Tibial nerve (tissue), 4 donors: ENCODE results near the gene TMED10. TPM values are rescaled to one million over a fixed set of nuclear protein-coding genes. Genes with fewer than 3 reads are reported as not detected.
"Not testable (repeated sequence)": the region's sequence is repeated elsewhere in the genome, so short reads cannot be mapped to it uniquely, and the experiment has no call there.

Source experiments
- DNase-seq, 2 donors: peaks; one replicate each; pipeline ENCODE4 v3.0.0-alpha.2; 2019; ENCODE audit warnings: low spot score in 2 of 2
- H3K27ac ChIP-seq, 4 donors: fragments of 200-600 bp; sonication (generic) in 3 of 4; one replicate each; pipeline ENCODE4 v1.5.1; 2017 to 2019; ENCODE audit warnings: mild to moderate bottlenecking in 1 of 4
- H3K27me3 ChIP-seq, 2 donors: fragments of 200-600 bp; sonication (generic) in 1 of 2; one replicate each; pipeline versions ENCODE4 v1.5.1 to v1.6.0; 2017 to 2019
- H3K36me3 ChIP-seq, 3 donors: fragments of 200-600 bp; sonication (generic); one replicate each; pipeline ENCODE4 v1.5.1; 2018 to 2019
- H3K4me1 ChIP-seq, 4 donors: fragments of 200-600 bp; sonication (generic) in 3 of 4; one replicate each; pipeline ENCODE4 v1.5.1; 2017 to 2019
- H3K4me3 ChIP-seq, 4 donors: fragments of 200-600 bp; sonication (generic) in 3 of 4; one replicate each; pipeline ENCODE4 v1.5.1; 2017 to 2019; ENCODE audit warnings: mild to moderate bottlenecking in 1 of 4, moderate library complexity in 1 of 4
- H3K9me3 ChIP-seq, 4 donors: fragments of 200-600 bp; sonication (generic) in 3 of 4; one replicate each; pipeline ENCODE4 v1.5.1; 2017 to 2019
- EP300 ChIP-seq, 2 donors: sonication (generic); formaldehyde crosslinking; IDR thresholded peaks; one replicate each; pipeline ENCODE4 v1.6.1; 2017; ENCODE audit warnings: antibody characterized with exemption in 2 of 2, mild to moderate bottlenecking in 1 of 2
- POLR2A ChIP-seq, 2 donors: fragments of 450-650 bp; IDR thresholded peaks; one replicate each; pipeline ENCODE4 v1.6.1; 2017; ENCODE audit warnings: antibody characterized with exemption in 2 of 2, mild to moderate bottlenecking in 2 of 2, moderate library complexity in 2 of 2
- WGBS, 2 donors: methylation state at CpG; one replicate each; pipeline ENCODE4 v1.1.5; 2018; 5-methylcytosine and 5-hydroxymethylcytosine counted together
- total RNA-seq, 4 donors: library from RNA; depleted of rRNA; stranded (reverse); fragments of >200 nt; gene quantifications; one replicate each; pipeline ENCODE4 v1.1.0, GENCODE V29; 2016
- TF ChIP-seq, protein P1 (sequence below), 5 experiments: fragments of 200-600 bp in 3 of 5; fragments of 450-650 bp in 2 of 5; sonication (generic) in 3 of 5; IDR thresholded peaks; one replicate each; pipeline ENCODE4 v1.5.1; 2016 to 2019; ENCODE audit warnings: antibody characterized with exemption in 5 of 5, mild to moderate bottlenecking in 3 of 5, moderate library complexity in 2 of 5

Gene TMED10
- total RNA-seq, 4 donors from 2014 or later = 262 to 296 (median 280) TPM

DNA sequence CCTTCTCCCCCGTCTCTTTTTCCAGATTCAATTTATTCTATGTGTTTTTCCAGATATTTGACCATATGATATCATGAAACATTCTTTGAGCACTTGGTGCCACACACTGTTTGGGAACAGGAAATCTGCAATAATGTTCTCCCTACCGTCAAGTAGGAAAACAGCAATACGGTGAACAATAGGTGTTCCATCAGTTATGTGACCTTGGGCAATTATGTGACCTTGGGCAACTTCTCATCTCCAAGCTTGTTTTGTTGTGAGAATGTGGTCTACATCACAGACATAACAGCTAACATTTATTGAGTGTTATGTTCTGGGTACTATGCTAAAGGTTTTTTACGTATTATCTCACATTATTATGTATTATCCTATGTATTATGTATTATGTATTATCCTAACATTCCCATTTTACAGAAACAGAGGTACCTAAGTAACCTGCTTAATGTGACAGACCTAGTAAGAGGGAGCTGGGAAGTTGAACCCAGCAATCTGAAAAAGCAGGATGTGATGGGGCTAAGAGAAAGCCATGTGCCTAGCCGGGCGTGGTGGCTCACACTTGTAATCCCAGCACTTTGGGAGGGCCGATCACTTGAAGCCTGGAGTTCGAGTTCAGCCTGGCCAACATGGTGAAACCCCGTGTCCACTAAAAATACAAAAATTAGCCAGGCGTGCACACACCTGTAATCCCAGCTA, 48.4 kb downstream of the TMED10 start:
- Histone ChIP-seq H3K9me3 (no peaks in the 10 kb centered on the region), H3K4me3 (peak overlapping the region in 3 of 4 donors; percentile 64 to 89 (median 72)), H3K4me1 (peaks cover 4 to 71% (median 17%) of the 10 kb centered on the region in 4 donors), H3K36me3 (peaks cover 0 to 15% (median 0%) of the 10 kb centered on the region in 3 donors), H3K27ac (peak overlapping the region in 3 of 4 donors; percentile 90 to 95 (median 95)), H3K27me3 (no peaks in the 10 kb centered on the region)
- WGBS, 2 donors = 65 to 71% methylated on average over 10 of the region's 10 CpGs
- TF ChIP-seq EP300 (IDR thresholded peaks at IDR 0.05) (no peak), POLR2A (IDR thresholded peaks at IDR 0.05) (no peak)
- TF ChIP-seq, protein P1, sequence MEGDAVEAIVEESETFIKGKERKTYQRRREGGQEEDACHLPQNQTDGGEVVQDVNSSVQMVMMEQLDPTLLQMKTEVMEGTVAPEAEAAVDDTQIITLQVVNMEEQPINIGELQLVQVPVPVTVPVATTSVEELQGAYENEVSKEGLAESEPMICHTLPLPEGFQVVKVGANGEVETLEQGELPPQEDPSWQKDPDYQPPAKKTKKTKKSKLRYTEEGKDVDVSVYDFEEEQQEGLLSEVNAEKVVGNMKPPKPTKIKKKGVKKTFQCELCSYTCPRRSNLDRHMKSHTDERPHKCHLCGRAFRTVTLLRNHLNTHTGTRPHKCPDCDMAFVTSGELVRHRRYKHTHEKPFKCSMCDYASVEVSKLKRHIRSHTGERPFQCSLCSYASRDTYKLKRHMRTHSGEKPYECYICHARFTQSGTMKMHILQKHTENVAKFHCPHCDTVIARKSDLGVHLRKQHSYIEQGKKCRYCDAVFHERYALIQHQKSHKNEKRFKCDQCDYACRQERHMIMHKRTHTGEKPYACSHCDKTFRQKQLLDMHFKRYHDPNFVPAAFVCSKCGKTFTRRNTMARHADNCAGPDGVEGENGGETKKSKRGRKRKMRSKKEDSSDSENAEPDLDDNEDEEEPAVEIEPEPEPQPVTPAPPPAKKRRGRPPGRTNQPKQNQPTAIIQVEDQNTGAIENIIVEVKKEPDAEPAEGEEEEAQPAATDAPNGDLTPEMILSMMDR (IDR thresholded peaks at IDR 0.05) = no peak
- no peak for DNase-seq

DNA sequence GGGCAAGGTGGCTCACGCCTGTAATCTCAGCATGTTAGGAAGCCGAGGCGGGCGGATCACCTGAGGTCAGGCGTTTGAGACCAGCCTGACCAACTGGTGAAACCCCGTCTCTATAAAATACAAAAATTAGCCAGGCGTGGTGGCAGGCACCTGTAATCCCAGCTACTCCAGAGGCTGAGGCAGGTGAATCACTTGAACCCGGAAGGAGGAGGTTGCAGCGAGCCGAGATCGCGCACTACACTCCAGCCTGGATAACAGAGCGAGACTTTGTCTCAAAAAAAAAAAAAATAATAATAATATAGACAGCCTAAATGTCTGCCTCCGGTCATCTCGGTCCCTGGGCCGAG, 49.0 kb downstream of the TMED10 start:
- 10 to 31% methylated on average over 15 to 16 of the region's 16 CpGs for WGBS, 2 donors
- Histone ChIP-seq H3K27ac (peak overlapping the region; percentile 82 to 95 (median 92)), H3K4me3 (peak overlapping the region; percentile 64 to 89 (median 74)), H3K4me1 (peaks cover 4 to 65% (median 17%) of the 10 kb centered on the region in 4 donors), H3K36me3 (peaks cover 0 to 14% (median 0%) of the 10 kb centered on the region in 3 donors)
- not testable (repeated sequence) for H3K9me3 ChIP-seq, H3K27me3 ChIP-seq, DNase-seq

DNA sequence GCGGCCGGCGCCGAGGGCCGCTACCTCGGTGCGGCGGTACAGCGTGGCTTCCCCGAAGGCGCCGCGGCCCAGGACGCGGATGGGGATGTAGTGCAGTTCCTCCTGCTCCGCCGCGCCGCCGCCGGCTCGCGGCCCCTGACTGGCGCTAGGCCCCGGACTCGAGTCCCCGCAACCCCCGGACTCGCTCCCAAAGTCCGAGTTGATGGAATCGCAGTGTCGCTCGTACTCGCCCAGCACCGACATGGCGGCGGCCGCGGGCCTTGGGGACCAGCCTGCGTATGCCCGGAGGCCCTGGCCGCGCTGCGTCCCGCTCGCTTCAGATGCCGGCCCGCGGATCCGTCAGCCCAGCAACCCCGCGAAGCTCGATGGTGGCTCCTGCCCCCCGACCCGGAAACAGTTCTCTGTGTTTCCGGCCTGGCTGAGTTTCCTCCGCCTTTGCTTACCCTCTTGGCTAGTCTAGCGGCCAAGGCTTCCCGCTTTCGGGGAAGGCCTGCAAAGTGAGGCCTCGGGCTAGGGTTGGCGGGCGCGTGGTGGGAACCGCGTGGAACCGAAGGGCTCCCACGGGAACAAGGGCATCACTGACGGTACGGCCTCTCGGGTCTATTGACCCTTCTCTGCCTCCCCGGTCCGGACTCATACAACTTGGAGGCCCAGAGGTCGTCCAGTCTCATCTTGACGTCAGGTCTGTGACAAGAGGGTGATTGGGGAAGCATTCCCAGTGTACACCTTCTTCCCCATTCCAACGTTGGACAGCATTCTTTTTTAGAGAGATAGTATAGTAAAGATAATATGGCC, 49.5 kb downstream of the TMED10 start, which contains the start of gene NEK9:
TSS of gene NEK9 (minus strand) at position 370 of the 795 bp plus-strand sequence. CDS start at position 243, 127 bp downstream.
- Histone ChIP-seq H3K4me3 (peak within 1 kb of the TSS; percentile 64 to 89 (median 74)), H3K4me1 (peaks cover 4 to 60% (median 17%) of the 10 kb centered on the region in 4 donors), H3K9me3 (no peaks in the 10 kb centered on the region), H3K27me3 (no peaks in the 10 kb centered on the region), H3K36me3 (peaks cover 0 to 17% (median 0%) of the 10 kb centered on the region in 3 donors), H3K27ac (peak within 1 kb of the TSS; percentile 82 to 95 (median 92))
- DNase-seq = peak; percentile 77 to 91
- 0% methylated on average over 55 to 66 of the region's 76 CpGs for WGBS, 2 donors
- TF ChIP-seq POLR2A (IDR thresholded peaks at IDR 0.05) = peak; percentile 76 to 80
- peak; percentile 57 to 95 for TF ChIP-seq EP300 (IDR thresholded peaks at IDR 0.05)
- TF ChIP-seq, protein P1 (IDR thresholded peaks at IDR 0.05) = peak in 2 of 5 experiments; percentile 15 to 30

DNA sequence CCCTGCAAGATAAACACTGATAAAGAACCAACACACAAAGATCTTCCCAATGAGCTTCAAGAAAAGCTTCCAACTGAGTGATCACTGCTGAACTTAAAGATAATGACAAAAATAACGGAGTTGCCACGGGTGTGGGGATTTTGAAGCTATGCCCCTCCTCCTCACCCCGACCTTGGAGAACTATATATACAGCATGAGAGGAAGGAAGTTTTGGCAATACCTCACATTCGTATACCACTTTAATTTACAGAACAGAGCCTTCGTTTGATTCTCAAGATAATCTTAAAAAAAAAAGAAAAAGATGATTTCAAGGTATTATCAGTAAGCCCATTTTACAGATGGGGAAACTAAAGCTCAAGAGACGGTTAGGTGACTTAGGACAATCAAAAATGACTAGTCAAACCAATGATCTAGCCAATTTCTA, 50.3 kb downstream of the TMED10 start:
- Histone ChIP-seq H3K27ac (peak overlapping the region; percentile 82 to 95 (median 92)), H3K4me3 (peak overlapping the region; percentile 64 to 89 (median 74)), H3K9me3 (no peaks in the 10 kb centered on the region), H3K27me3 (no peaks in the 10 kb centered on the region), H3K36me3 (peaks cover 0 to 24% (median 0%) of the 10 kb centered on the region in 3 donors), H3K4me1 (peaks cover 4 to 59% (median 17%) of the 10 kb centered on the region in 4 donors)
- WGBS, 2 donors = 3 to 5% methylated on average over 6 of the region's 6 CpGs
- DNase-seq = no peak
- no peak for TF ChIP-seq EP300 (IDR thresholded peaks at IDR 0.05)
- TF ChIP-seq POLR2A (IDR thresholded peaks at IDR 0.05) = no peak
- TF ChIP-seq, protein P1 (IDR thresholded peaks at IDR 0.05) = no peak

DNA sequence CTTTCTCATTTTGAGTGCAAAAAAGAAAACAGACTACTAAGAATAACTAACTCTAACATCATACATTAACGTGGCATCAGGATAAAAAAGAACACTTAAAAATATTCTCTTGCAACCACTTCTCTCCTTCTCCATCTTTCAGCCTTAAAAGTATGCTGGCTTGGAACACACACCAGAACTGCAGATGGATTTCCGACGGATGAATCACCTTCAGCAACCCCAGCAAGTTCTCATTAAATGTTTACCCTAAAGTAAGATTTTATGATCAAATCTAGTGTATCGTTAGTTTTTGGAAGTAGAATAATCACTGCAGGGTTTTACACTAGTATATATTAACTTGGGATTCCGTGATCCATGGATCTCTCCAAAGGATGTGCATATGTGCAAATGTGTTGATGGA, 50.8 kb downstream of the TMED10 start:
- H3K4me3 ChIP-seq = peak overlapping the region in 3 of 4 donors; percentile 72 to 89 (median 77)
- no peak for DNase-seq
- H3K9me3 ChIP-seq = no peaks in the 10 kb centered on the region
- no peaks in the 10 kb centered on the region for H3K27me3 ChIP-seq
- H3K36me3 ChIP-seq = peaks cover 0 to 27% (median 0%) of the 10 kb centered on the region in 3 donors
- TF ChIP-seq, protein P1 (IDR thresholded peaks at IDR 0.05) = no peak
- TF ChIP-seq POLR2A (IDR thresholded peaks at IDR 0.05) (no peak), EP300 (IDR thresholded peaks at IDR 0.05) (no peak)
- WGBS, 2 donors = 57 to 64% methylated on average over 5 of the region's 5 CpGs
- H3K27ac ChIP-seq = peak overlapping the region in 1 of 4 donors; percentile 95
- peaks cover 4 to 57% (median 17%) of the 10 kb centered on the region in 4 donors for H3K4me1 ChIP-seq
